ENCODE data around the gene AATK. TPM values are rescaled to one million over a fixed set of nuclear protein-coding genes. Genes with fewer than 3 reads are reported as not detected.

The AATK gene
- total and polyA plus RNA-seq, 2 experiments from 2014 or later, result 1.1 to 5.0 TPM

DNA sequence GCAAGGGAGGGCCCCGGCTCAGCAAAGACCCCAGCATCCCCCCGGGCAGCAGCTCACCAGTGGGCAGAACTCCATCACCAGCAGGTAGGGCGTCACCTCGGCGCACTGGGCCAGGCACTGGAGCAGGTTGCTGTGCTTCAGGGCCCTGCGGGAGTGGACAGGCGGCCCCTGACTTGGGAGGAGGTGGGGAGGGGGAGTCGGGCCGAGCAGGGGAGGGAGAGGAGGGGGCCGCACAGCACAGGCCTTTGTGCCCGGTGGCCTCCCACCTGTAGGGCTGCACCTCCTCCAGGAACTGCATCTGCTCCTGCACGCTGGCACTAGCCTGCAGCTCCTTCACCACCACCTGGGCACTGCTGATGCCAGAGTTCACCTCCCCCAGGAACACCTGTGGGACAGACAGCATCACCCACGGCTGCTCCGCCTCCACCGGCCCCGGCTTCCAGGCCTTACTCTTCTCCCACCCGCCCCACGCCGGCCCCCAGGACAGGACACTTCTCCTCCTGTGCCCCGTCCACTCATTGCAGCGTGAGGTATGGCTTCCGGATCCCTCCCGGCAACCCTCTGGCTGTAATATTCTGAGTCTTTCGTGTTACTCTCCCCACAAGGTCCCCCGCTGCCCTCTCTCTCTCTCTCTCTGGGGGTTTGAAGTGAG is 38.4 kb downstream of the AATK start:
- Histone ChIP-seq H4K20me1 (replicated peaks; ENCODE audit: insufficient read depth) (no peaks in the 10 kb centered on the region), H3K79me2 (replicated peaks; ENCODE audit: insufficient read depth) (no peaks in the 10 kb centered on the region), H3K36me3 (ENCODE audit: insufficient read depth) (no peaks in the 10 kb centered on the region), H3K4me3 (no peak overlapping the region), H3F3A (replicated peaks; ENCODE audit: low read depth) (no peaks in the 10 kb centered on the region), H3K27me3 (ENCODE audit: insufficient read depth) (no peaks in the 10 kb centered on the region), H3K4me1 (ENCODE audit: insufficient read depth) (no peaks in the 10 kb centered on the region), H3K27ac (ENCODE audit: low read depth) (no peak overlapping the region), H3K9me2 (ENCODE audit: insufficient read depth) (no peaks in the 10 kb centered on the region), H2AFZ (no peak overlapping the region), H3K4me2 (no peak overlapping the region)
- no peak overlapping the region for H3K27ac Mint-ChIP-seq
- no peak for DNase-seq (ENCODE audit: low spot score)
- no peak for ATAC-seq
- H3K4me1 Mint-ChIP-seq, result no peaks in the 10 kb centered on the region
- TF ChIP-seq, protein P1, sequence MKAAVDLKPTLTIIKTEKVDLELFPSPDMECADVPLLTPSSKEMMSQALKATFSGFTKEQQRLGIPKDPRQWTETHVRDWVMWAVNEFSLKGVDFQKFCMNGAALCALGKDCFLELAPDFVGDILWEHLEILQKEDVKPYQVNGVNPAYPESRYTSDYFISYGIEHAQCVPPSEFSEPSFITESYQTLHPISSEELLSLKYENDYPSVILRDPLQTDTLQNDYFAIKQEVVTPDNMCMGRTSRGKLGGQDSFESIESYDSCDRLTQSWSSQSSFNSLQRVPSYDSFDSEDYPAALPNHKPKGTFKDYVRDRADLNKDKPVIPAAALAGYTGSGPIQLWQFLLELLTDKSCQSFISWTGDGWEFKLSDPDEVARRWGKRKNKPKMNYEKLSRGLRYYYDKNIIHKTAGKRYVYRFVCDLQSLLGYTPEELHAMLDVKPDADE (IDR thresholded peaks at IDR 0.05), result no peak
- TF ChIP-seq ZNF114 (CRISPR knock-in tag; IDR thresholded peaks at IDR 0.05), result no peak
- TF ChIP-seq EZH2phosphoT487 (IDR thresholded peaks at IDR 0.05; ENCODE audit: unreplicated experiment), result no peak
- TF ChIP-seq STAT1 (IDR thresholded peaks at IDR 0.05; ENCODE audit: unreplicated experiment), result no peak
- TF ChIP-seq, protein P2, sequence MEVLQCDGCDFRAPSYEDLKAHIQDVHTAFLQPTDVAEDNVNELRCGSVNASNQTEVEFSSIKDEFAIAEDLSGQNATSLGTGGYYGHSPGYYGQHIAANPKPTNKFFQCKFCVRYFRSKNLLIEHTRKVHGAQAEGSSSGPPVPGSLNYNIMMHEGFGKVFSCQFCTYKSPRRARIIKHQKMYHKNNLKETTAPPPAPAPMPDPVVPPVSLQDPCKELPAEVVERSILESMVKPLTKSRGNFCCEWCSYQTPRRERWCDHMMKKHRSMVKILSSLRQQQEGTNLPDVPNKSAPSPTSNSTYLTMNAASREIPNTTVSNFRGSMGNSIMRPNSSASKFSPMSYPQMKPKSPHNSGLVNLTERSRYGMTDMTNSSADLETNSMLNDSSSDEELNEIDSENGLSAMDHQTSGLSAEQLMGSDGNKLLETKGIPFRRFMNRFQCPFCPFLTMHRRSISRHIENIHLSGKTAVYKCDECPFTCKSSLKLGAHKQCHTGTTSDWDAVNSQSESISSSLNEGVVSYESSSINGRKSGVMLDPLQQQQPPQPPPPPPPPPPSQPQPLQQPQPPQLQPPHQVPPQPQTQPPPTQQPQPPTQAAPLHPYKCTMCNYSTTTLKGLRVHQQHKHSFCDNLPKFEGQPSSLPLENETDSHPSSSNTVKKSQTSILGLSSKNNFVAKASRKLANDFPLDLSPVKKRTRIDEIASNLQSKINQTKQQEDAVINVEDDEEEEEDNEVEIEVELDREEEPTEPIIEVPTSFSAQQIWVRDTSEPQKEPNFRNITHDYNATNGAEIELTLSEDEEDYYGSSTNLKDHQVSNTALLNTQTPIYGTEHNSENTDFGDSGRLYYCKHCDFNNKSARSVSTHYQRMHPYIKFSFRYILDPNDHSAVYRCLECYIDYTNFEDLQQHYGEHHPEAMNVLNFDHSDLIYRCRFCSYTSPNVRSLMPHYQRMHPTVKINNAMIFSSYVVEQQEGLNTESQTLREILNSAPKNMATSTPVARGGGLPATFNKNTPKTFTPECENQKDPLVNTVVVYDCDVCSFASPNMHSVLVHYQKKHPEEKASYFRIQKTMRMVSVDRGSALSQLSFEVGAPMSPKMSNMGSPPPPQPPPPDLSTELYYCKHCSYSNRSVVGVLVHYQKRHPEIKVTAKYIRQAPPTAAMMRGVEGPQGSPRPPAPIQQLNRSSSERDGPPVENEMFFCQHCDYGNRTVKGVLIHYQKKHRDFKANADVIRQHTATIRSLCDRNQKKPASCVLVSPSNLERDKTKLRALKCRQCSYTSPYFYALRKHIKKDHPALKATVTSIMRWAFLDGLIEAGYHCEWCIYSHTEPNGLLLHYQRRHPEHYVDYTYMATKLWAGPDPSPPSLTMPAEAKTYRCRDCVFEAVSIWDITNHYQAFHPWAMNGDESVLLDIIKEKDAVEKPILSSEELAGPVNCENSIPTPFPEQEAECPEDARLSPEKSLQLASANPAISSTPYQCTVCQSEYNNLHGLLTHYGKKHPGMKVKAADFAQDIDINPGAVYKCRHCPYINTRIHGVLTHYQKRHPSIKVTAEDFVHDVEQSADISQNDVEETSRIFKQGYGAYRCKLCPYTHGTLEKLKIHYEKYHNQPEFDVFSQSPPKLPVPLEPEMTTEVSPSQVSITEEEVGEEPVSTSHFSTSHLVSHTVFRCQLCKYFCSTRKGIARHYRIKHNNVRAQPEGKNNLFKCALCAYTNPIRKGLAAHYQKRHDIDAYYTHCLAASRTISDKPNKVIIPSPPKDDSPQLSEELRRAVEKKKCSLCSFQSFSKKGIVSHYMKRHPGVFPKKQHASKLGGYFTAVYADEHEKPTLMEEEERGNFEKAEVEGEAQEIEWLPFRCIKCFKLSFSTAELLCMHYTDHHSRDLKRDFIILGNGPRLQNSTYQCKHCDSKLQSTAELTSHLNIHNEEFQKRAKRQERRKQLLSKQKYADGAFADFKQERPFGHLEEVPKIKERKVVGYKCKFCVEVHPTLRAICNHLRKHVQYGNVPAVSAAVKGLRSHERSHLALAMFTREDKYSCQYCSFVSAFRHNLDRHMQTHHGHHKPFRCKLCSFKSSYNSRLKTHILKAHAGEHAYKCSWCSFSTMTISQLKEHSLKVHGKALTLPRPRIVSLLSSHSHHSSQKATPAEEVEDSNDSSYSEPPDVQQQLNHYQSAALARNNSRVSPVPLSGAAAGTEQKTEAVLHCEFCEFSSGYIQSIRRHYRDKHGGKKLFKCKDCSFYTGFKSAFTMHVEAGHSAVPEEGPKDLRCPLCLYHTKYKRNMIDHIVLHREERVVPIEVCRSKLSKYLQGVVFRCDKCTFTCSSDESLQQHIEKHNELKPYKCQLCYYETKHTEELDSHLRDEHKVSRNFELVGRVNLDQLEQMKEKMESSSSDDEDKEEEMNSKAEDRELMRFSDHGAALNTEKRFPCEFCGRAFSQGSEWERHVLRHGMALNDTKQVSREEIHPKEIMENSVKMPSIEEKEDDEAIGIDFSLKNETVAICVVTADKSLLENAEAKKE (CRISPR knock-in tag; IDR thresholded peaks at IDR 0.05), result no peak
- TF ChIP-seq NANOG (IDR thresholded peaks at IDR 0.05; ENCODE audit: borderline replicate concordance), result no peak
- TF ChIP-seq, protein P3, sequence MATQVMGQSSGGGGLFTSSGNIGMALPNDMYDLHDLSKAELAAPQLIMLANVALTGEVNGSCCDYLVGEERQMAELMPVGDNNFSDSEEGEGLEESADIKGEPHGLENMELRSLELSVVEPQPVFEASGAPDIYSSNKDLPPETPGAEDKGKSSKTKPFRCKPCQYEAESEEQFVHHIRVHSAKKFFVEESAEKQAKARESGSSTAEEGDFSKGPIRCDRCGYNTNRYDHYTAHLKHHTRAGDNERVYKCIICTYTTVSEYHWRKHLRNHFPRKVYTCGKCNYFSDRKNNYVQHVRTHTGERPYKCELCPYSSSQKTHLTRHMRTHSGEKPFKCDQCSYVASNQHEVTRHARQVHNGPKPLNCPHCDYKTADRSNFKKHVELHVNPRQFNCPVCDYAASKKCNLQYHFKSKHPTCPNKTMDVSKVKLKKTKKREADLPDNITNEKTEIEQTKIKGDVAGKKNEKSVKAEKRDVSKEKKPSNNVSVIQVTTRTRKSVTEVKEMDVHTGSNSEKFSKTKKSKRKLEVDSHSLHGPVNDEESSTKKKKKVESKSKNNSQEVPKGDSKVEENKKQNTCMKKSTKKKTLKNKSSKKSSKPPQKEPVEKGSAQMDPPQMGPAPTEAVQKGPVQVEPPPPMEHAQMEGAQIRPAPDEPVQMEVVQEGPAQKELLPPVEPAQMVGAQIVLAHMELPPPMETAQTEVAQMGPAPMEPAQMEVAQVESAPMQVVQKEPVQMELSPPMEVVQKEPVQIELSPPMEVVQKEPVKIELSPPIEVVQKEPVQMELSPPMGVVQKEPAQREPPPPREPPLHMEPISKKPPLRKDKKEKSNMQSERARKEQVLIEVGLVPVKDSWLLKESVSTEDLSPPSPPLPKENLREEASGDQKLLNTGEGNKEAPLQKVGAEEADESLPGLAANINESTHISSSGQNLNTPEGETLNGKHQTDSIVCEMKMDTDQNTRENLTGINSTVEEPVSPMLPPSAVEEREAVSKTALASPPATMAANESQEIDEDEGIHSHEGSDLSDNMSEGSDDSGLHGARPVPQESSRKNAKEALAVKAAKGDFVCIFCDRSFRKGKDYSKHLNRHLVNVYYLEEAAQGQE (IDR thresholded peaks at IDR 0.05; ENCODE audit: unreplicated experiment), result no peak
- H3K9me3 Mint-ChIP-seq, result no peaks in the 10 kb centered on the region
- no peak overlapping the region for H3K4me3 Mint-ChIP-seq
- peaks cover 6% of the 10 kb centered on the region for H3K27me3 Mint-ChIP-seq (ENCODE audit: insufficient read depth, low read depth, poor library complexity)
- H3K36me3 Mint-ChIP-seq (ENCODE audit: low read depth), result no peaks in the 10 kb centered on the region

All from GM23338 (cell line).